Natural killer cell (primary cell): ENCODE results near the gene PVR. TPM values are rescaled to one million over a fixed set of nuclear protein-coding genes. Genes with fewer than 3 reads are reported as not detected.

Experiments used
- ATAC-seq, 3 donors: fragments of 150-1000 bp in 2 of 3; fragments of 200-7000 bp in 1 of 3; cut with Tn5 transposase; 1 replicate in 1 of 3; 2 replicates in 2 of 3; pipeline ENCODE4 v1.10.0; 2021; ENCODE audit warnings: mild to moderate bottlenecking in 2 of 3, moderate library complexity in 2 of 3
- DNase-seq, 2 donors: peaks; one replicate each; pipeline versions ENCODE4 v3.0.0 to v3.0.0-alpha.2; 2013 to 2021; ENCODE audit warnings: mixed read lengths in 1 of 2
- H3K27ac ChIP-seq: one replicate; pipeline ENCODE4 v1.5.1; 2013; ENCODE audit warnings: mild to moderate bottlenecking, low read length
- H3K27me3 ChIP-seq: one replicate; pipeline ENCODE4 v1.6.1; 2013; ENCODE audit warnings: low read length; ENCODE audit not compliant: control insufficient read depth, insufficient read depth
- H3K36me3 ChIP-seq: one replicate; pipeline ENCODE4 v1.6.1; 2013; ENCODE audit warnings: low read length; ENCODE audit not compliant: control insufficient read depth, insufficient read depth
- H3K4me1 ChIP-seq: one replicate; pipeline ENCODE4 v1.6.1; 2013; ENCODE audit warnings: low read length; ENCODE audit not compliant: control insufficient read depth, insufficient read depth
- H3K4me3 ChIP-seq: one replicate; pipeline ENCODE4 v1.5.1; 2013; ENCODE audit warnings: low read length
- H3K9me3 ChIP-seq: one replicate; pipeline ENCODE4 v1.6.1; 2013; ENCODE audit warnings: low read length; ENCODE audit not compliant: control insufficient read depth, insufficient read depth
- H3K27ac Mint-ChIP-seq, 2 donors: one replicate each; pipeline ENCODE4 v1.8.0; 2022; ENCODE audit warnings: mild to moderate bottlenecking in 2 of 2, mixed read lengths in 2 of 2, moderate library complexity in 1 of 2
- H3K27me3 Mint-ChIP-seq, 2 donors: one replicate each; pipeline ENCODE4 v1.8.0; 2022; ENCODE audit warnings: low read depth in 2 of 2, mixed read lengths in 2 of 2
- H3K36me3 Mint-ChIP-seq: one replicate; pipeline ENCODE4 v1.8.0; 2022; ENCODE audit warnings: mixed read lengths
- H3K4me1 Mint-ChIP-seq, 2 donors: one replicate each; pipeline ENCODE4 v1.8.0; 2022; ENCODE audit warnings: mixed read lengths in 2 of 2
- H3K4me3 Mint-ChIP-seq: one replicate; pipeline ENCODE4 v1.8.0; 2022; ENCODE audit warnings: mild to moderate bottlenecking, moderate library complexity, mixed read lengths
- H3K9me3 Mint-ChIP-seq, 2 donors: one replicate each; pipeline ENCODE4 v1.8.0; 2022; ENCODE audit warnings: mixed read lengths in 2 of 2
- CTCF ChIP-seq: fragments of 200-600 bp; IDR thresholded peaks from one replicate; pipeline ENCODE4 v1.8.0; 2022; ENCODE audit warnings: antibody characterized with exemption
- WGBS: methylation state at CpG from one replicate; pipeline ENCODE4 v1.1.7; 2013; ENCODE audit warnings: missing lambda C conversion rate; ENCODE audit not compliant: insufficient coverage; 5-methylcytosine and 5-hydroxymethylcytosine counted together
- intact Hi-C: fragments of 100-400 bp; cut with micrococcal nuclease; formaldehyde crosslinking; loops from one replicate; pipeline ENCODE4 v1.14.2; 2022
- total RNA-seq, 4 donors: library from RNA; stranded (reverse); fragments of 120-200 nt in 1 of 4; gene quantifications; one replicate each; pipeline versions ENCODE4 v1.2.3 to v1.2.4, GENCODE V29; 2013 to 2022

PVR gene
- total RNA-seq, 3 donors from 2014 or later (not counting 1 experiment from before 2014, with no cell fraction given), result 6.6 to 12.6 (median 7.9) TPM

- intact Hi-C loops, result loop anchor here (10.0 kb wide), 1 partner anchor 148 kb away; the partner anchor contains the start of gene NECTIN2
- H3K4me1 Mint-ChIP-seq, result peaks cover 0 to 6% of the 10 kb centered on the region in 2 donors
- TF ChIP-seq CTCF, result no peak
- no peaks in the 10 kb centered on the region for H3K9me3 ChIP-seq
- H3K27me3 ChIP-seq, result no peaks in the 10 kb centered on the region
- ATAC-seq (no peak), DNase-seq (no peak)
- H3K36me3 Mint-ChIP-seq, result no peaks in the 10 kb centered on the region
- H3K4me3 ChIP-seq, result no peak overlapping the region
- no peak overlapping the region for H3K27ac ChIP-seq
- no peak overlapping the region for H3K27ac Mint-ChIP-seq
- H3K27me3 Mint-ChIP-seq, result peaks cover 0 to 7% of the 10 kb centered on the region in 2 donors
- peaks cover 6% of the 10 kb centered on the region for H3K4me1 ChIP-seq
- H3K4me3 Mint-ChIP-seq, result no peak overlapping the region
- H3K36me3 ChIP-seq, result no peaks in the 10 kb centered on the region
- 41% methylated on average over 22 of the region's 22 CpGs for WGBS
- H3K9me3 Mint-ChIP-seq, result no peaks in the 10 kb centered on the region
Measured at GRCh38 chr19:44696939-44697669, 53.4 kb downstream of the PVR start.

DNA sequence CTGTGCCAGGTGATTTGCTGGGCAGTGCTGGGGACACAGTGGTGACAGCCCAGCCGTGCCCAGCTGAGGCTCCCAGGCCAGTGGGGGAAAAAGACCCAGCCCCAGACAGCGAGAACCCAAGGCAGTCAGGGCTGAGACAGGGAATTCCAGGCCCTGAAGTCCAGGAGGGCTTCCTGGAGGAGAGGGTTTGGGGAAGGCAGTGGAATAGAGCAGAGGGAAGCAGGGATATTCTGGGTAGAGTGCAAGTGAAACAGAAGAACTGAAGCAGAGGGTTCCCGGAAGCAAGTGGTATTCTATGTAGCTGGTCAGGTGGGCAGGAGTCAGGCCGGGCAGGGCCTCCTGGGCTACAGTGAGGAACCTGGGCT, 53.9 kb downstream of the PVR start:
- Histone ChIP-seq H3K27me3 (no peaks in the 10 kb centered on the region), H3K4me3 (no peak overlapping the region), H3K9me3 (no peaks in the 10 kb centered on the region), H3K36me3 (no peaks in the 10 kb centered on the region), H3K4me1 (peaks cover 3% of the 10 kb centered on the region), H3K27ac (no peak overlapping the region)
- Mint-ChIP-seq H3K27ac (no peak overlapping the region), H3K4me1 (peaks cover 0 to 2% of the 10 kb centered on the region in 2 donors), H3K36me3 (no peaks in the 10 kb centered on the region), H3K9me3 (no peaks in the 10 kb centered on the region), H3K27me3 (peaks cover 0 to 7% of the 10 kb centered on the region in 2 donors), H3K4me3 (no peak overlapping the region)
- ATAC-seq (no peak), DNase-seq (no peak)
- intact Hi-C loops, result loop anchor here (10.0 kb wide), 1 partner anchor 147 kb away; the partner anchor contains the start of gene NECTIN2
- TF ChIP-seq CTCF, result no peak
- 85% methylated on average over 4 of the region's 4 CpGs for WGBS

DNA sequence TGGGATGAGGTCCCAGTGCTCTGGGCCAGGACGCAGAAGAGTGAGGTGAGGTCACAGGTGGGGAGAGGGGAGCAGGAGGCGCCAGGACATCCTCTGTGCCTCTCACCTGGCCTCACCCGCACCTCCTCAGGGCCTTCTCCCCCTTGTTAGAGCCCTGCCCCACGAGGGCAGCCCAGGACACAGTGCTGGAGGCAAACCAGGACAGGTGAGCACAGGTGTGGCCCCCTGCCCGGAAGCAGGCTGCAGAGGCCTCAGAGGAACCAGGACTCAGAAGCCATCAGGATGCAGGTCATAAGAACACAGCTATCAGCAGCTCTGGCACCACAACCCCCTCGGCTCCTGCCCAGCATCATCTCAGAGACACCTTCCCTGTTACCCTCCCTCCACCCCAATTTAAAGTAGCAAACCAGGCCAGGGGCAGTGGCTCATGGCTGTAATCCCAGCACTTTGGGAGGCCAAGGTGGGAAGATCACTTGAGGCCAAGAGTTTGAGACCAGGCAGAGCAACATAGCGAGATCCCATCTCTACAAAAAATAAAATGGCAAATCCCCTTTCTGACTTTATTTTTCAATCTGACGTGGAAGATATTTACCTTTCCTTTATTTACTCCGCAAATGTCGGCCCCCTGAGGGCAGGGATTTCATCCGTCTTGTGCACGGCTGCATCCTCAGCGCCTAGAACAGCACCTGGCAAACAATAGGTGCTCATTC, 54.9 kb downstream of the PVR start, which contains the start of gene CEACAM16:
Gene CEACAM16 (plus strand): TSS at position 660 of the 710 bp plus-strand sequence. CDS start 2,306 bp downstream, outside the sequence.
- H3K4me3 Mint-ChIP-seq, result no peak within 1 kb of the TSS
- no peak for ATAC-seq
- H3K27me3 ChIP-seq, result no peaks in the 10 kb centered on the region
- H3K27ac ChIP-seq, result no peak within 1 kb of the TSS
- TF ChIP-seq CTCF, result no peak
- 89% methylated on average over 13 of the region's 13 CpGs for WGBS
- no peaks in the 10 kb centered on the region for H3K36me3 ChIP-seq
- DNase-seq, result no peak
- H3K27ac Mint-ChIP-seq, result no peak within 1 kb of the TSS
- no peaks in the 10 kb centered on the region for H3K4me1 ChIP-seq
- no peaks in the 10 kb centered on the region for H3K9me3 ChIP-seq
- no peaks in the 10 kb centered on the region for H3K36me3 Mint-ChIP-seq
- H3K4me1 Mint-ChIP-seq, result no peaks in the 10 kb centered on the region
- H3K4me3 ChIP-seq, result no peak within 1 kb of the TSS
- peaks cover 0 to 7% of the 10 kb centered on the region in 2 donors for H3K27me3 Mint-ChIP-seq
- H3K9me3 Mint-ChIP-seq, result no peaks in the 10 kb centered on the region
- intact Hi-C loops, result loop anchor here (10.0 kb wide), 1 partner anchor 146 kb away; the partner anchor contains the start of gene NECTIN2
